ENCODE results near the gene FAM83F. TPM values are rescaled to one million over a fixed set of nuclear protein-coding genes. Genes with fewer than 3 reads are reported as not detected.

FAM83F gene
- total RNA-seq, 1 experiment from 2014 or later: 33.1 TPM

- Mint-ChIP-seq H3K27me3 (ENCODE audit: insufficient read depth, unreplicated experiment) (no peaks in the 10 kb centered on the region), H3K27ac (ENCODE audit: low read depth, unreplicated experiment) (no peak overlapping the region), H3K4me3 (ENCODE audit: unreplicated experiment) (no peak overlapping the region), H3K4me1 (ENCODE audit: insufficient read depth, unreplicated experiment) (no peaks in the 10 kb centered on the region), H3K9me3 (ENCODE audit: unreplicated experiment) (no peaks in the 10 kb centered on the region), H3K36me3 (ENCODE audit: insufficient read depth, unreplicated experiment) (peaks cover 12% of the 10 kb centered on the region)
- no TSS peak for BruUV-seq (replicated peaks)
- POLR2A ChIA-PET: interaction anchor here (1.3 to 1.7 kb wide), 3 partner anchors 10 to 15 kb away, joined by 3 to 4 read pairs (median 3); no protein-coding TSS in a partner anchor
- DNase-seq (ENCODE audit: unreplicated experiment): no peak
- intact Hi-C loops (cut with micrococcal nuclease): no loop called here
- CTCF ChIA-PET: interaction anchor here (1.1 to 22.5 kb wide), 3 partner anchors 7 to 492 kb away, joined by 4 to 471 read pairs (median 115); partner anchors contain the start of gene RPS19BP1
- no peak for TF ChIP-seq CTCF (IDR thresholded peaks at IDR 0.05; ENCODE audit: unreplicated experiment)
These were observed 34.6 kb downstream of the FAM83F start for GRCh38 chr22:40029189-40029890.

- DNase-seq (ENCODE audit: unreplicated experiment): no peak
- no TSS peak for BruUV-seq (replicated peaks)
- no peaks in the 10 kb centered on the region for H3K4me1 Mint-ChIP-seq (ENCODE audit: insufficient read depth, unreplicated experiment)
- no peaks in the 10 kb centered on the region for H3K27me3 Mint-ChIP-seq (ENCODE audit: insufficient read depth, unreplicated experiment)
- intact Hi-C loops (cut with micrococcal nuclease): no loop called here
- ChIA-PET CTCF (interaction anchor here (1.2 to 22.5 kb wide), 2 partner anchors 10 to 493 kb away, joined by 4 to 471 read pairs; partner anchors contain the start of gene RPS19BP1), POLR2A (interaction anchor here (1.3 to 1.7 kb wide), 3 partner anchors 10 to 14 kb away, joined by 3 to 4 read pairs (median 3); no protein-coding TSS in a partner anchor)
- no peaks in the 10 kb centered on the region for H3K9me3 Mint-ChIP-seq (ENCODE audit: unreplicated experiment)
- no peak overlapping the region for H3K27ac Mint-ChIP-seq (ENCODE audit: low read depth, unreplicated experiment)
- no peak for TF ChIP-seq CTCF (IDR thresholded peaks at IDR 0.05; ENCODE audit: unreplicated experiment)
- H3K4me3 Mint-ChIP-seq (ENCODE audit: unreplicated experiment): no peak overlapping the region
- peaks cover 12% of the 10 kb centered on the region for H3K36me3 Mint-ChIP-seq (ENCODE audit: insufficient read depth, unreplicated experiment)
These were observed 35.4 kb downstream of the FAM83F start for GRCh38 chr22:40030026-40030757.

GRCh38 chr22:40030758-40031095 is 36.0 kb downstream of the FAM83F start:
- CTCF ChIA-PET: interaction anchor here (0.6 to 22.5 kb wide), 3 partner anchors 10 to 493 kb away, joined by 3 to 471 read pairs (median 4); partner anchors contain the start of gene RPS19BP1
- H3K4me3 Mint-ChIP-seq (ENCODE audit: unreplicated experiment): no peak overlapping the region
- DNase-seq (ENCODE audit: unreplicated experiment): no peak
- H3K4me1 Mint-ChIP-seq (ENCODE audit: insufficient read depth, unreplicated experiment): no peaks in the 10 kb centered on the region
- peaks cover 12% of the 10 kb centered on the region for H3K36me3 Mint-ChIP-seq (ENCODE audit: insufficient read depth, unreplicated experiment)
- BruUV-seq (replicated peaks): no TSS peak
- no peak for TF ChIP-seq CTCF (IDR thresholded peaks at IDR 0.05; ENCODE audit: unreplicated experiment)
- no peaks in the 10 kb centered on the region for H3K27me3 Mint-ChIP-seq (ENCODE audit: insufficient read depth, unreplicated experiment)
- H3K9me3 Mint-ChIP-seq (ENCODE audit: unreplicated experiment): no peaks in the 10 kb centered on the region
- no peak overlapping the region for H3K27ac Mint-ChIP-seq (ENCODE audit: low read depth, unreplicated experiment)
- intact Hi-C loops (cut with micrococcal nuclease): no loop called here
- POLR2A ChIA-PET: interaction anchor here (0.6 to 1.7 kb wide), 2 partner anchors 11 to 422 kb away, joined by 4 read pairs; no protein-coding TSS in a partner anchor

Measured in MCF 10A (cell line).